Breast epithelium (tissue), 3 donors: Measurements from ENCODE around the gene PPP1R7.

Source experiments
- POLR2A ChIP-seq: fragments of 450-650 bp; IDR thresholded peaks from one replicate; pipeline ENCODE4 v1.6.1; 2016; ENCODE audit warnings: antibody characterized with exemption, mild to moderate bottlenecking, moderate library complexity
- TF ChIP-seq, protein P1 (sequence below), 3 donors: fragments of 450-650 bp; IDR thresholded peaks; one replicate each; pipeline ENCODE4 v1.5.1; 2016 to 2017; ENCODE audit warnings: antibody characterized with exemption in 3 of 3, mild to moderate bottlenecking in 3 of 3, moderate library complexity in 3 of 3

DNA sequence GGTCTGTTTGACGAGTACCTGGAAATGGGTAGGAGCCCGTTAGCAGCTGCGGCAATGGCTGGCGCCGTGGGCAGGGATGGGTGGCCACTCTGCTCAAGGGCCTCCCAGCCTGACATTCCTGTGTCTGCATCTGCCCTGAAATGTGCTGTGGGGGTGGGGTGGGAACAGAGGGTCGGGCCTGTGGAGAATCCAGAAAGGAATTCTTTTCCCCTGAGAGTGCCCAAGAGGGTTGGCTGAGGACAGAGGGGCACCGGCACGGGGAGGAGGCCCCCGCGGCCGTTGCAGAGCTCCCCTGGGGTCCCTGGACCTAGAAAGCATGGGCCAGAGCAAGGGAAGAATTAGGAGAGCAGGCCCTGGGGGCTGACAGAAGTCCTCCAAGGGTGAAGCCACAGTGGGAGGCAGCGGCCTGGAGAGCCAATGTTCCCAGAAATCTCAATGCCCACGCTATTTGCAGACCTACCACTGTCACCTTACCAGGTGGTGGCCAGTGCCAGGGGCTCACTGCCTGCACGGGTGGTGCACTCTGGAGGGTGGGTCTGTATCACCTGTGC lies 66.0 kb downstream of the PPP1R7 start:
- TF ChIP-seq, protein P1, sequence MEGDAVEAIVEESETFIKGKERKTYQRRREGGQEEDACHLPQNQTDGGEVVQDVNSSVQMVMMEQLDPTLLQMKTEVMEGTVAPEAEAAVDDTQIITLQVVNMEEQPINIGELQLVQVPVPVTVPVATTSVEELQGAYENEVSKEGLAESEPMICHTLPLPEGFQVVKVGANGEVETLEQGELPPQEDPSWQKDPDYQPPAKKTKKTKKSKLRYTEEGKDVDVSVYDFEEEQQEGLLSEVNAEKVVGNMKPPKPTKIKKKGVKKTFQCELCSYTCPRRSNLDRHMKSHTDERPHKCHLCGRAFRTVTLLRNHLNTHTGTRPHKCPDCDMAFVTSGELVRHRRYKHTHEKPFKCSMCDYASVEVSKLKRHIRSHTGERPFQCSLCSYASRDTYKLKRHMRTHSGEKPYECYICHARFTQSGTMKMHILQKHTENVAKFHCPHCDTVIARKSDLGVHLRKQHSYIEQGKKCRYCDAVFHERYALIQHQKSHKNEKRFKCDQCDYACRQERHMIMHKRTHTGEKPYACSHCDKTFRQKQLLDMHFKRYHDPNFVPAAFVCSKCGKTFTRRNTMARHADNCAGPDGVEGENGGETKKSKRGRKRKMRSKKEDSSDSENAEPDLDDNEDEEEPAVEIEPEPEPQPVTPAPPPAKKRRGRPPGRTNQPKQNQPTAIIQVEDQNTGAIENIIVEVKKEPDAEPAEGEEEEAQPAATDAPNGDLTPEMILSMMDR (IDR thresholded peaks at IDR 0.05): no peak
- no peak for TF ChIP-seq POLR2A
